WTC11 (cell line): ENCODE results near the gene PXYLP1. TPM values are rescaled to one million over a fixed set of nuclear protein-coding genes. Genes with fewer than 3 reads are reported as not detected.

Source experiments
- ATAC-seq: fragments of 200-7000 bp; cut with Tn5 transposase; 2 replicates; pipeline ENCODE4 v1.10.0; 2021; ENCODE audit warnings: mild to moderate bottlenecking, moderate library complexity
- CTCF ChIA-PET: fragments of 300-600 bp; sonication (Branson Sonifier 250); formaldehyde crosslinking; loops from one replicate; lab custom pipeline; 2021; ENCODE audit warnings: antibody characterized with exemption; lab: Charles Lee
- POLR2A ChIA-PET: fragments of 350-600 bp; sonication (Branson Sonifier 250); formaldehyde crosslinking; loops from one replicate; lab custom pipeline; 2021; ENCODE audit warnings: antibody characterized with exemption; lab: Charles Lee
- DNase-seq: peaks from one replicate; pipeline ENCODE4 v3.0.0; 2021; ENCODE audit warnings: low spot score
- H3K27ac Mint-ChIP-seq: 2 replicates; pipeline ENCODE4 v1.8.0; 2021; ENCODE audit warnings: mixed read lengths
- H3K27me3 Mint-ChIP-seq: 2 replicates; pipeline ENCODE4 v1.8.0; 2021; ENCODE audit warnings: low read depth, mild to moderate bottlenecking, moderate library complexity, mixed read lengths
- H3K36me3 Mint-ChIP-seq: 2 replicates; pipeline ENCODE4 v1.8.0; 2021; ENCODE audit warnings: mixed read lengths
- H3K4me1 Mint-ChIP-seq: 2 replicates; pipeline ENCODE4 v1.8.0; 2022; ENCODE audit warnings: mixed read lengths
- H3K4me3 Mint-ChIP-seq: 2 replicates; pipeline ENCODE4 v1.8.0; 2021; ENCODE audit warnings: mild to moderate bottlenecking, moderate library complexity, mixed read lengths
- H3K9me3 Mint-ChIP-seq: 2 replicates; pipeline ENCODE4 v1.8.0; 2021; ENCODE audit warnings: mixed read lengths
- AFF4 ChIP-seq: sonication (generic); formaldehyde crosslinking; IDR thresholded peaks from 2 replicates; pipeline ENCODE4 v1.8.1; 2023; ENCODE audit warnings: mild to moderate bottlenecking, missing genetic modification reagents, borderline replicate concordance
- CBFB ChIP-seq: sonication (generic); formaldehyde crosslinking; IDR thresholded peaks from 2 replicates; pipeline ENCODE4 v1.8.1; 2022; ENCODE audit warnings: mild to moderate bottlenecking, low read depth, missing genetic modification reagents
- CDX4 ChIP-seq: fragments of 250-450 bp; sonication (Bioruptor Pico); IDR thresholded peaks from 2 replicates; pipeline ENCODE4 v1.9.0; 2021; ENCODE audit warnings: moderate library complexity, mild to moderate bottlenecking, inconsistent platforms, borderline replicate concordance
- CTCF ChIP-seq: fragments of 200-600 bp; IDR thresholded peaks from 2 replicates; pipeline ENCODE4 v1.8.0; 2022; ENCODE audit warnings: antibody characterized with exemption
- EMX1 ChIP-seq: fragments of 250-450 bp; sonication (Bioruptor Pico); IDR thresholded peaks from 2 replicates; pipeline ENCODE4 v1.8.0; 2021; ENCODE audit warnings: mild to moderate bottlenecking
- FOXK1 ChIP-seq: sonication (generic); formaldehyde crosslinking; IDR thresholded peaks from 2 replicates; pipeline ENCODE4 v1.8.0; 2022; ENCODE audit warnings: mild to moderate bottlenecking, moderate library complexity, missing genetic modification reagents
- IRF2 ChIP-seq: sonication (generic); formaldehyde crosslinking; IDR thresholded peaks from 2 replicates; pipeline ENCODE4 v1.8.0; 2022; ENCODE audit warnings: low read depth, missing genetic modification reagents, borderline replicate concordance
- MAX ChIP-seq: sonication (generic); formaldehyde crosslinking; IDR thresholded peaks from 2 replicates; pipeline ENCODE4 v1.8.0; 2022; ENCODE audit warnings: mild to moderate bottlenecking, missing genetic modification reagents
- NFYB ChIP-seq: sonication (generic); formaldehyde crosslinking; conservative IDR thresholded peaks from 2 replicates; pipeline ENCODE4 v1.8.0; 2022; ENCODE audit warnings: low read depth, missing genetic modification reagents
- NR1H2 ChIP-seq: sonication (generic); formaldehyde crosslinking; IDR thresholded peaks from 2 replicates; pipeline ENCODE4 v1.9.0; 2021; ENCODE audit warnings: mild to moderate bottlenecking, moderate library complexity, missing genetic modification reagents
- OVOL2 ChIP-seq: fragments of 250-450 bp; sonication (Bioruptor Pico); IDR thresholded peaks from 2 replicates; pipeline ENCODE4 v1.9.0; 2021; ENCODE audit warnings: mild to moderate bottlenecking, borderline replicate concordance
- PRRX2 ChIP-seq: fragments of 250-450 bp; sonication (Bioruptor Pico); IDR thresholded peaks from 2 replicates; pipeline ENCODE4 v1.8.0; 2021; ENCODE audit warnings: mild to moderate bottlenecking
- USF1 ChIP-seq: sonication (generic); formaldehyde crosslinking; IDR thresholded peaks from 2 replicates; pipeline ENCODE4 v1.8.0; 2022; ENCODE audit warnings: mild to moderate bottlenecking, missing genetic modification reagents
- USF2 ChIP-seq: sonication (generic); formaldehyde crosslinking; IDR thresholded peaks from 2 replicates; pipeline ENCODE4 v1.8.1; 2023; ENCODE audit warnings: mild to moderate bottlenecking, missing genetic modification reagents, moderate library complexity
- ZBTB21 ChIP-seq: sonication (generic); formaldehyde crosslinking; IDR thresholded peaks from 2 replicates; pipeline ENCODE4 v1.8.1; 2023; ENCODE audit warnings: mild to moderate bottlenecking, missing genetic modification reagents, borderline replicate concordance
- ZNF138 ChIP-seq: sonication (generic); formaldehyde crosslinking; conservative IDR thresholded peaks from 2 replicates; pipeline ENCODE4 v1.8.1; 2022; ENCODE audit warnings: mild to moderate bottlenecking, moderate library complexity, missing genetic modification reagents
- ZNF263 ChIP-seq: sonication (generic); formaldehyde crosslinking; IDR thresholded peaks from 2 replicates; pipeline ENCODE4 v1.8.1; 2022; ENCODE audit warnings: low read depth, mild to moderate bottlenecking, moderate library complexity, missing genetic modification reagents
- ZNF317 ChIP-seq: sonication (generic); formaldehyde crosslinking; IDR thresholded peaks from 2 replicates; pipeline ENCODE4 v1.8.1; 2023; ENCODE audit warnings: low read depth, mild to moderate bottlenecking, moderate library complexity, missing genetic modification reagents, borderline replicate concordance
- ZNF532 ChIP-seq: fragments of 250-450 bp; sonication (Bioruptor Pico); IDR thresholded peaks from 2 replicates; pipeline ENCODE4 v1.9.0; 2021; ENCODE audit warnings: mild to moderate bottlenecking, borderline replicate concordance
- ZNF671 ChIP-seq: fragments of 250-450 bp; sonication (Bioruptor Pico); IDR thresholded peaks from 2 replicates; pipeline ENCODE4 v1.8.0; 2021; ENCODE audit warnings: mild to moderate bottlenecking
- total RNA-seq: library from RNA; stranded (reverse); gene quantifications from 3 replicates; pipeline ENCODE4 v1.2.3, GENCODE V29; 2021

Gene PXYLP1
- total RNA-seq, 1 experiment from 2014 or later = 20.1 TPM

GRCh38 chr3:141316851-141317250 is 85.2 kb downstream of the PXYLP1 start:
- no peak for ATAC-seq
- H3K9me3 Mint-ChIP-seq = peaks cover 35% of the 10 kb centered on the region
- CTCF ChIA-PET = no interaction called here
- TF ChIP-seq ZNF671 (CRISPR knock-in tag) = no peak
- TF ChIP-seq ZNF532 (CRISPR knock-in tag) = no peak
- no peak for TF ChIP-seq NR1H2 (CRISPR knock-in tag)
- TF ChIP-seq FOXK1 (CRISPR knock-in tag) = no peak
- no peak for TF ChIP-seq MAX (CRISPR knock-in tag)
- no peak for TF ChIP-seq ZNF263 (CRISPR knock-in tag)
- TF ChIP-seq USF2 = no peak
- no peak for TF ChIP-seq EMX1
- TF ChIP-seq NFYB (CRISPR knock-in tag) = no peak
- TF ChIP-seq CBFB (CRISPR knock-in tag) = no peak
- TF ChIP-seq IRF2 (CRISPR knock-in tag) = no peak
- TF ChIP-seq PRRX2 (CRISPR knock-in tag) = no peak
- TF ChIP-seq OVOL2 (CRISPR knock-in tag) = no peak
- no peak for TF ChIP-seq ZNF317 (CRISPR knock-in tag)
- TF ChIP-seq CTCF = no peak
- no peak for TF ChIP-seq ZBTB21 (CRISPR knock-in tag)
- TF ChIP-seq CDX4 (CRISPR knock-in tag) = no peak
- TF ChIP-seq USF1 = no peak
- no peak for TF ChIP-seq ZNF138 (CRISPR knock-in tag)
- no peak for TF ChIP-seq AFF4
- peaks cover 16% of the 10 kb centered on the region for H3K36me3 Mint-ChIP-seq
- peaks cover 14% of the 10 kb centered on the region for H3K4me1 Mint-ChIP-seq
- no peak overlapping the region for H3K27ac Mint-ChIP-seq
- no peaks in the 10 kb centered on the region; the same call in 1 of the 2 replicates for H3K27me3 Mint-ChIP-seq
- DNase-seq = no peak
- POLR2A ChIA-PET = no interaction called here
- no peak overlapping the region for H3K4me3 Mint-ChIP-seq
